GM12878 (cell line): Measurements from ENCODE around the gene GOLGA6L1.

ENCODE experiments used
- CTCF ChIP-seq, 3 experiments: IDR thresholded peaks in 2 of 3; conservative IDR thresholded peaks in 1 of 3; 2 replicates each; pipeline ENCODE4 v1.5.1; 2011; ENCODE audit warnings: low read depth in 3 of 3, low read length in 3 of 3, mild to moderate bottlenecking in 3 of 3, control low read depth in 2 of 3, moderate library complexity in 2 of 3, inconsistent platforms in 1 of 3, mixed read lengths in 1 of 3; ENCODE audit not compliant: control insufficient read depth in 2 of 3, insufficient read depth in 1 of 3; ENCODE audit errors: extremely low read depth in 1 of 3
- USF2 ChIP-seq: IDR thresholded peaks from 2 replicates; pipeline ENCODE4 v1.6.1; 2011; ENCODE audit warnings: low read depth, low read length, improper control_type of control experiment, borderline replicate concordance

- no peak for TF ChIP-seq USF2
- TF ChIP-seq CTCF (IDR thresholded peaks at IDR 0.05 in 2 of 3, conservative IDR thresholded peaks at IDR 0.05 in 1 of 3; ENCODE audit: control insufficient read depth in 2 of 3, extremely low read depth in 1 of 3, insufficient read depth in 1 of 3, low read depth in 3 of 3, low read length in 3 of 3): no peak
Measured at GRCh38 chr15:23095796-23096195, 40.8 kb downstream of the GOLGA6L1 start.
